ENCODE data around the gene GRIP2. TPM values are rescaled to one million over a fixed set of nuclear protein-coding genes. Genes with fewer than 3 reads are reported as not detected.

The GRIP2 gene
- total RNA-seq, 1 experiment from 2014 or later: 4.5 TPM

- ChIA-PET POLR2A (no interaction called here), CTCF (interaction anchor here (1.3 kb wide), 1 partner anchor 43 kb away, joined by 5 read pairs; no protein-coding TSS in a partner anchor)
- H3K36me3 Mint-ChIP-seq (ENCODE audit: insufficient read depth, unreplicated experiment): peaks cover 5% of the 10 kb centered on the region
- H3K27me3 ChIP-seq (replicated peaks; ENCODE audit: control insufficient read depth, insufficient read depth, low read length): no peaks in the 10 kb centered on the region; the same call in 1 of the 2 replicates
- peaks cover 1% of the 10 kb centered on the region for H3K4me1 Mint-ChIP-seq (ENCODE audit: low read depth, unreplicated experiment)
- intact Hi-C loops (cut with micrococcal nuclease; ENCODE audit: unreplicated experiment): loop anchor here (5.0 kb wide), 1 partner anchor 417 kb away; no protein-coding TSS in a partner anchor
- no peaks in the 10 kb centered on the region for H3K4me1 ChIP-seq
- peaks cover 22% of the 10 kb centered on the region for H3K9me3 Mint-ChIP-seq (ENCODE audit: unreplicated experiment)
- peaks cover 3% of the 10 kb centered on the region; the same call in 1 of the 2 replicates for H3K9me3 ChIP-seq
- BruUV-seq (replicated peaks): no TSS peak
- H3K4me3 Mint-ChIP-seq (ENCODE audit: unreplicated experiment): no peak overlapping the region
- no peaks in the 10 kb centered on the region for H3K36me3 ChIP-seq (ENCODE audit: control insufficient read depth, insufficient read depth, low read length)
- no peak for TF ChIP-seq CTCF (IDR thresholded peaks at IDR 0.05; ENCODE audit: insufficient read depth in 1 of 2, low read depth in 1 of 2, low read length in 1 of 2, severe bottlenecking in 1 of 2, unreplicated experiment in 1 of 2)
- no peak overlapping the region for H3K4me3 ChIP-seq (ENCODE audit: low read depth, low read length)
- no peak overlapping the region for H3K27ac Mint-ChIP-seq (ENCODE audit: unreplicated experiment)
- H3K27me3 Mint-ChIP-seq (ENCODE audit: insufficient read depth, unreplicated experiment): no peaks in the 10 kb centered on the region
- no peak for DNase-seq
Measured at GRCh38 chr3:14505001-14505802, 34.9 kb downstream of the GRIP2 start.

- Mint-ChIP-seq H3K27me3 (ENCODE audit: insufficient read depth, unreplicated experiment) (no peaks in the 10 kb centered on the region), H3K27ac (ENCODE audit: unreplicated experiment) (peak overlapping the region; percentile 58), H3K4me3 (ENCODE audit: unreplicated experiment) (no peak overlapping the region), H3K36me3 (ENCODE audit: insufficient read depth, unreplicated experiment) (peaks cover 5% of the 10 kb centered on the region), H3K4me1 (ENCODE audit: low read depth, unreplicated experiment) (peaks cover 7% of the 10 kb centered on the region), H3K9me3 (ENCODE audit: unreplicated experiment) (peaks cover 22% of the 10 kb centered on the region)
- H3K27me3 ChIP-seq (replicated peaks; ENCODE audit: control insufficient read depth, insufficient read depth, low read length): no peaks in the 10 kb centered on the region; the same call in 1 of the 2 replicates
- no peak for DNase-seq
- no peaks in the 10 kb centered on the region for H3K36me3 ChIP-seq (ENCODE audit: control insufficient read depth, insufficient read depth, low read length)
- H3K4me3 ChIP-seq (ENCODE audit: low read depth, low read length): no peak overlapping the region
- intact Hi-C loops (cut with micrococcal nuclease; ENCODE audit: unreplicated experiment): no loop called here
- TF ChIP-seq CTCF (IDR thresholded peaks at IDR 0.05; ENCODE audit: insufficient read depth in 1 of 2, low read depth in 1 of 2, low read length in 1 of 2, severe bottlenecking in 1 of 2, unreplicated experiment in 1 of 2): no peak
- POLR2A ChIA-PET: no interaction called here
- peaks cover 3% of the 10 kb centered on the region; the same call in 1 of the 2 replicates for H3K9me3 ChIP-seq
- H3K4me1 ChIP-seq: no peaks in the 10 kb centered on the region
- CTCF ChIA-PET: no interaction called here
- no TSS peak for BruUV-seq (replicated peaks)
Measured at GRCh38 chr3:14503706-14504065, 36.5 kb downstream of the GRIP2 start.

- Mint-ChIP-seq H3K36me3 (ENCODE audit: insufficient read depth, unreplicated experiment) (peaks cover 5% of the 10 kb centered on the region), H3K27ac (ENCODE audit: unreplicated experiment) (peak overlapping the region; percentile 58), H3K27me3 (ENCODE audit: insufficient read depth, unreplicated experiment) (no peaks in the 10 kb centered on the region), H3K9me3 (ENCODE audit: unreplicated experiment) (peaks cover 22% of the 10 kb centered on the region), H3K4me3 (ENCODE audit: unreplicated experiment) (no peak overlapping the region), H3K4me1 (ENCODE audit: low read depth, unreplicated experiment) (peaks cover 7% of the 10 kb centered on the region)
- intact Hi-C loops (cut with micrococcal nuclease; ENCODE audit: unreplicated experiment): no loop called here
- Histone ChIP-seq H3K9me3 (peaks cover 3% of the 10 kb centered on the region; the same call in 1 of the 2 replicates), H3K4me1 (no peaks in the 10 kb centered on the region), H3K36me3 (ENCODE audit: control insufficient read depth, insufficient read depth, low read length) (no peaks in the 10 kb centered on the region), H3K27me3 (replicated peaks; ENCODE audit: control insufficient read depth, insufficient read depth, low read length) (no peaks in the 10 kb centered on the region; the same call in 1 of the 2 replicates), H3K4me3 (ENCODE audit: low read depth, low read length) (no peak overlapping the region)
- no peak for TF ChIP-seq CTCF (IDR thresholded peaks at IDR 0.05; ENCODE audit: insufficient read depth in 1 of 2, low read depth in 1 of 2, low read length in 1 of 2, severe bottlenecking in 1 of 2, unreplicated experiment in 1 of 2)
- ChIA-PET CTCF (interaction anchor here (0.5 kb wide), 1 partner anchor 100 kb away, joined by 3 read pairs; no protein-coding TSS in a partner anchor), POLR2A (no interaction called here)
- no TSS peak for BruUV-seq (replicated peaks)
- no peak for DNase-seq
Measured at GRCh38 chr3:14503033-14503705, 37.0 kb downstream of the GRIP2 start.
